Neuronal stem cell (in vitro differentiated cells): Measurements from ENCODE around the gene KHDC4.
A peak's percentile ranks its signal among the peaks of the same experiment; 100 is the strongest.

Experiments
- DNase-seq: peaks from one replicate; pipeline ENCODE4 v3.0.0-alpha.2; 2013; ENCODE audit warnings: low spot score
- H2AFZ ChIP-seq: one replicate; pipeline ENCODE4 v1.6.1; 2013; ENCODE audit warnings: mild to moderate bottlenecking, low read length, inconsistent platforms
- H2AK5ac ChIP-seq: 2 replicates; pipeline ENCODE4 v1.6.1; 2013; ENCODE audit warnings: low read depth, mild to moderate bottlenecking, inconsistent platforms, low read length, moderate library complexity, mixed read lengths
- H2BK120ac ChIP-seq: 2 replicates; pipeline ENCODE4 v1.6.1; 2013; ENCODE audit warnings: low read depth, mild to moderate bottlenecking, inconsistent platforms, low read length, moderate library complexity, mixed read lengths
- H2BK12ac ChIP-seq: one replicate; pipeline ENCODE4 v1.6.1; 2013; ENCODE audit warnings: low read length, inconsistent platforms
- H2BK15ac ChIP-seq: 2 replicates; pipeline ENCODE4 v1.6.1; 2013; ENCODE audit warnings: mild to moderate bottlenecking, low read length, inconsistent platforms, mixed read lengths
- H2BK5ac ChIP-seq: one replicate; pipeline ENCODE4 v1.6.1; 2013; ENCODE audit warnings: inconsistent platforms, mild to moderate bottlenecking, low read length, moderate library complexity
- H3K14ac ChIP-seq: one replicate; pipeline ENCODE4 v1.6.1; 2013; ENCODE audit warnings: low read length, inconsistent platforms
- H3K18ac ChIP-seq: 2 replicates; pipeline ENCODE4 v1.6.1; 2013; ENCODE audit warnings: low read length, inconsistent platforms
- H3K23ac ChIP-seq: 2 replicates; pipeline ENCODE4 v1.6.1; 2013; ENCODE audit warnings: low read depth, mild to moderate bottlenecking, mixed read lengths, low read length, inconsistent platforms; ENCODE audit not compliant: poor library complexity
- H3K27ac ChIP-seq: replicated peaks from 3 replicates; pipeline ENCODE4 v1.5.1; 2013; ENCODE audit warnings: low read length, inconsistent platforms
- H3K27me3 ChIP-seq, 3 experiments: 2 replicates each; pipeline ENCODE4 v1.6.1; 2013; ENCODE audit warnings: low read length in 3 of 3, mild to moderate bottlenecking in 2 of 3, inconsistent platforms in 1 of 3, low read depth in 1 of 3, mixed read lengths in 1 of 3, moderate library complexity in 1 of 3; ENCODE audit not compliant: control insufficient read depth in 3 of 3, insufficient read depth in 3 of 3
- H3K36me3 ChIP-seq, 2 donors: replicated peaks in 1 of 2; 2 replicates each; pipeline ENCODE4 v1.6.1; 2013; ENCODE audit warnings: low read length in 2 of 2; ENCODE audit not compliant: control insufficient read depth in 2 of 2, insufficient read depth in 2 of 2
- H3K4ac ChIP-seq: 2 replicates; pipeline ENCODE4 v1.6.1; 2013; ENCODE audit warnings: inconsistent platforms, mild to moderate bottlenecking, low read length, moderate library complexity
- H3K4me1 ChIP-seq, 2 donors: 1 replicate in 1 of 2; 2 replicates in 1 of 2; pipeline ENCODE4 v1.6.1; 2013; ENCODE audit warnings: low read length in 2 of 2, low read depth in 1 of 2; ENCODE audit not compliant: control insufficient read depth in 2 of 2, insufficient read depth in 1 of 2
- H3K4me2 ChIP-seq: one replicate; pipeline ENCODE4 v1.6.1; 2013; ENCODE audit warnings: mild to moderate bottlenecking, low read length, inconsistent platforms; ENCODE audit not compliant: insufficient read depth, poor library complexity, severe bottlenecking
- H3K4me3 ChIP-seq, 2 donors: 2 replicates each; pipeline ENCODE4 v1.5.1; 2013; ENCODE audit warnings: low read length in 2 of 2, mild to moderate bottlenecking in 2 of 2, inconsistent platforms in 1 of 2, moderate library complexity in 1 of 2
- H3K79me1 ChIP-seq: one replicate; pipeline ENCODE4 v1.6.1; 2013; ENCODE audit warnings: low read depth, mild to moderate bottlenecking, inconsistent platforms, low read length, moderate library complexity
- H3K9ac ChIP-seq: one replicate; pipeline ENCODE4 v1.6.1; 2013; ENCODE audit warnings: mild to moderate bottlenecking, low read depth, low read length, inconsistent platforms; ENCODE audit not compliant: poor library complexity
- H3K9me3 ChIP-seq, 2 donors: replicated peaks in 1 of 2; 2 replicates each; pipeline versions ENCODE3 to v1.6.1; 2013; ENCODE audit warnings: low read length in 2 of 2, mild to moderate bottlenecking in 2 of 2, inconsistent platforms in 1 of 2, low read depth in 1 of 2, mixed read lengths in 1 of 2, moderate library complexity in 1 of 2; ENCODE audit not compliant: control insufficient read depth in 2 of 2, insufficient read depth in 1 of 2
- H4K8ac ChIP-seq: one replicate; pipeline ENCODE4 v1.6.1; 2013; ENCODE audit warnings: low read depth, mild to moderate bottlenecking, inconsistent platforms, low read length, moderate library complexity
- H4K91ac ChIP-seq: one replicate; pipeline ENCODE4 v1.6.1; 2013; ENCODE audit warnings: low read length, low read depth, mild to moderate bottlenecking, inconsistent platforms; ENCODE audit not compliant: poor library complexity
- WGBS, 2 donors: extraction: QIAGEN DNeasy Blood & Tissue Kit; methylation state at CpG; one replicate each; pipeline ENCODE4 v1.1.7; 2013; ENCODE audit warnings: missing lambda C conversion rate in 2 of 2, mixed read lengths in 1 of 2; ENCODE audit not compliant: insufficient read length in 2 of 2, insufficient replicate concordance in 1 of 2; ENCODE audit errors: extremely low coverage in 2 of 2; 5-methylcytosine and 5-hydroxymethylcytosine counted together

KHDC4 gene

DNA sequence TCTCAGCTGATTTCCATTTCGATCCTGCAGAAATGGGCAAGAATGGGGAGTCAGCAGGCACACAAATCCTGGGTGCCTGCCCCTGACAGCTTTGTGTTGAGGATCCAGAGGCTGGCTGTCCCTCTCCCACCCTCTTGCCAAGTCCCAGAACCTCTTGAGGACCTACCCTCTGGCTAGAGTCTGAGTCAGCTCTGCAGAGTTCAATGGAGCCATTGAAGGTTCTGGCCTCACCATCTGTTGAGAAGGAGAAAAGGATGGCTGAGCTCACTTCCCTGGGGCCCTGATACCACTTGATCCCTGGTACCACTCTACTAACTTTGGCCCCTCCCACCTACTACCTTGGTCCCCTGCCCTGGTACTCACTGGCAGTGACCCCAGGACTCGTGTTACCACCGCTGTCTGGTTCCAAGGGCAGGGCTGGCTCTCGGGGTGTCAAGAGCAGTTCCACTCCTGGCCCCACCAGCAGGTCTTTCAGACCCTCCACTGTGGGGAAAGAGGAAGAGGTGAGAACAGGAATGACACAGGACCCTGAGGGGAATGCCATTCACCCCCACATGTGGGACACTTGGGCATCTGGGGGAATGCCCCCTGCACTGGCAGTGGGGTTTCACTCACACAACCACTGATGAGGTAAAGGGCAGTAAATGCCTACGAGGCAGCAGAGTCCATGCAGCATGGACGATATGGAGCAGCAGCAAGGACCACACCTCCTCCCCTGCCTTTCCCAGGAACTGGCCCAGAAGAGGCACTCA is 17.7 kb upstream of the KHDC4 start:
- no peak overlapping the region for H3K18ac ChIP-seq
- DNase-seq: no peak
- H4K8ac ChIP-seq: peak overlapping the region; percentile 20
- no peaks in the 10 kb centered on the region for H3K27me3 ChIP-seq
- no peak overlapping the region for H4K91ac ChIP-seq
- H3K9ac ChIP-seq: no peak overlapping the region
- H3K4me2 ChIP-seq: no peak overlapping the region
- WGBS, 2 donors: no CpG with 5 or more reads among the region's 6 CpGs
- H3K79me1 ChIP-seq: peaks cover 6% of the 10 kb centered on the region
- H2BK5ac ChIP-seq: peak overlapping the region; percentile 84
- no peak overlapping the region for H3K14ac ChIP-seq
- H2AFZ ChIP-seq: no peak overlapping the region
- H3K9me3 ChIP-seq: no peaks in the 10 kb centered on the region
- H3K4me3 ChIP-seq: no peak overlapping the region
- no peak overlapping the region for H3K27ac ChIP-seq
- no peak overlapping the region for H2BK120ac ChIP-seq
- H2AK5ac ChIP-seq: no peak overlapping the region
- peaks cover 54 to 94% of the 10 kb centered on the region in 2 donors for H3K36me3 ChIP-seq
- H2BK12ac ChIP-seq: no peak overlapping the region
- H3K4ac ChIP-seq: no peak overlapping the region
- H3K23ac ChIP-seq: peak overlapping the region; percentile 50
- H2BK15ac ChIP-seq: no peak overlapping the region
- no peaks in the 10 kb centered on the region for H3K4me1 ChIP-seq

GRCh38 chr1:155950829-155951228 is 16.6 kb upstream of the KHDC4 start:
- no peak overlapping the region for H3K4me2 ChIP-seq
- no peak overlapping the region for H2AK5ac ChIP-seq
- H3K4me3 ChIP-seq: no peak overlapping the region
- H3K18ac ChIP-seq: no peak overlapping the region
- H3K27ac ChIP-seq: no peak overlapping the region
- peak overlapping the region; percentile 18 for H2BK120ac ChIP-seq
- H4K8ac ChIP-seq: no peak overlapping the region
- peaks cover 56 to 95% of the 10 kb centered on the region in 2 donors for H3K36me3 ChIP-seq
- H3K27me3 ChIP-seq: no peaks in the 10 kb centered on the region
- H3K23ac ChIP-seq: peak overlapping the region; percentile 85
- no peak overlapping the region for H2BK5ac ChIP-seq
- H4K91ac ChIP-seq: no peak overlapping the region
- no peak overlapping the region for H3K14ac ChIP-seq
- no peak for DNase-seq
- peaks cover 6% of the 10 kb centered on the region for H3K79me1 ChIP-seq
- no peak overlapping the region for H3K9ac ChIP-seq
- H3K4ac ChIP-seq: no peak overlapping the region
- no peak overlapping the region for H2AFZ ChIP-seq
- no CpG with 5 or more reads among the region's 27 CpGs for WGBS, 2 donors
- H3K4me1 ChIP-seq: peaks cover 0 to 6% of the 10 kb centered on the region in 2 donors
- no peaks in the 10 kb centered on the region for H3K9me3 ChIP-seq
- H2BK12ac ChIP-seq: peak overlapping the region; percentile 41
- H2BK15ac ChIP-seq: no peak overlapping the region

GRCh38 chr1:155947741-155948140 is 13.5 kb upstream of the KHDC4 start:
- Histone ChIP-seq H4K91ac (no peak overlapping the region), H2AK5ac (no peak overlapping the region), H3K14ac (no peak overlapping the region), H3K23ac (no peak overlapping the region), H3K79me1 (peaks cover 6% of the 10 kb centered on the region), H3K4me1 (peaks cover 0 to 14% of the 10 kb centered on the region in 2 donors), H2BK12ac (no peak overlapping the region), H3K36me3 (peaks cover 42 to 67% of the 10 kb centered on the region in 2 donors), H3K9ac (no peak overlapping the region), H3K27ac (no peak overlapping the region), H2BK15ac (no peak overlapping the region), H3K18ac (no peak overlapping the region), H3K4me2 (no peak overlapping the region), H2BK120ac (no peak overlapping the region), H3K9me3 (no peaks in the 10 kb centered on the region), H3K4ac (no peak overlapping the region), H2AFZ (no peak overlapping the region), H4K8ac (no peak overlapping the region), H2BK5ac (no peak overlapping the region), H3K27me3 (no peaks in the 10 kb centered on the region), H3K4me3 (no peak overlapping the region)
- DNase-seq: no peak
- no CpG with 5 or more reads among the region's 8 CpGs for WGBS, 2 donors

DNA sequence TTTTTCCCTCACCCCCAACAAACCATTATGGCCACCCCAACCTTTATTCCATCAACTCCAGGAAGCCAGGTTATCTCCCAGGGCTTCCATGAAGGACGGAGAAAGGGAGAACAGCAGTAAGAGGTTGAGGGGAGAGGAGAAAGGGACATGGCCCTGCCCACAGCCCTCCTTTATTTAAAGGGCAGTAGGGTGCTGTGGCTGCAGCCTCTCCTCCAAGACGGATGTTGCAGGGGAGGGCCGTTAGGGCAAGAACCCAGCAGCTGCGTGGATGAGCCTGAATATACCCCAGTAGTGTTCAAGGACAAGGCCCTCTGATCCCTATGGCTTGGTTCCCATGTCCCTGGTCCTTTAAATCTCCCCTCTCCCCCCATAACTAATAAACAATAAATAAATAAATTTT is 13.1 kb upstream of the KHDC4 start:
- Histone ChIP-seq H4K91ac (no peak overlapping the region), H3K27me3 (no peaks in the 10 kb centered on the region), H2AK5ac (no peak overlapping the region), H3K4me1 (peaks cover 0 to 14% of the 10 kb centered on the region in 2 donors), H2BK12ac (no peak overlapping the region), H3K27ac (no peak overlapping the region), H3K9me3 (no peaks in the 10 kb centered on the region), H3K4me3 (no peak overlapping the region), H3K4ac (no peak overlapping the region), H3K79me1 (peaks cover 5% of the 10 kb centered on the region), H3K4me2 (no peak overlapping the region), H2AFZ (no peak overlapping the region), H3K36me3 (peaks cover 38 to 62% of the 10 kb centered on the region in 2 donors), H4K8ac (no peak overlapping the region), H3K18ac (no peak overlapping the region), H2BK15ac (no peak overlapping the region), H2BK120ac (no peak overlapping the region), H3K23ac (no peak overlapping the region), H3K14ac (no peak overlapping the region), H2BK5ac (no peak overlapping the region), H3K9ac (no peak overlapping the region)
- no CpG with 5 or more reads among the region's 4 CpGs for WGBS, 2 donors
- DNase-seq: no peak
